ENCODE data around the gene MAEA.

Gene MAEA

DNA sequence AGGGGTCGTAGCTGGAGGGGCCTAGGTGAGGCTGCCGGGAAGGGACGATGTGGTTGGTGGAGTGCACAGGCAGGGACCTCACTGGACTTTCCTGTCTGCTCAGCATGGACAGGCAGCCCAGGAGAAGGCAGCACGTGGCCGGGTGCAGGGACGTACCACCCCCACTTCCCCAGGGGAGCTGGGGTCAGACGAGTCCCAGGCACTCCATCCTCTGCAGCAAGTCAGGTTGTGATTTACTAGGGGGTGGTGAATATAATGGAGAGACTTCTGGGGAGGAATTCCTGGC lies 39.2 kb upstream of the MAEA start:
- no peak for DNase-seq

DNA sequence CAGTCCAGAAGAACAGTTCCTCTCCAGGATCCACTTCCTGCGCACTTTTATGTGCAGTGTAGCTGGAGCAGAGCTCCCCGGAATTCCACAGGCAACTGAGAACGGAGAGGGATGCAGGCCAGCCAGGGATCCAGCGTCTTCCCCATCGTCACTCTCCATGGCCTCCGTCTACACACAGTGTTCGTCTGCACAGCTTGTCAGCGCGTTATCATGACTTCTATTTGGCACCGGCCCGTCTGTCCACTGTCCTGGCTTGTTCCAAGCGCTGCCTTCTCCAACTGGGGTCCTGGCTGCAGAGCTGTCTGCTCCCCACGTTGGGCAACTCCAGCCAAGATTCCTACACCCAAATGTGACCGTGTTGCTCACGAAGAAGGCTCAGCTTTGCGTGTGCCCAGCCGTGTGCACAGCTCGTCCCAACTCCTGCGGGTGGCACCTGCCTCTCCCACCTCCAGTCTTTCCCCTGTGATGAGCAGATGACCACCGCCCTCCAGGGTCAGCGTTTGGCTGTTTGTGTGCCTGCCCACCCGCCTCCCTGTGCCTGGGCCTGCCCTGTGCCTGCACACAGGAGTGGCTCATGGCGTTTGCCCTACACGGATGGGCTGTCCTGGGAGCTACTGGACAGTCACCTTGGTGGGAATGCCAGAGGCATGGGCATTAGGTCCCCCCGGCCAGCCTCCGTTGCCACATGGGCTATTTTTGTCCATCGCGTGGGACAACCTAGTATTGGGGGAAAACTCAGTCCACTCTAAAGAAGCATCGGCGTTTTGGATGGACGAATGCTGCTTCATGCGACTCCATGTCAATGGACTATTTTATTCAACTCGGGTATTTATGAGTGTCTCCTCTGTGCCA lies 38.5 kb upstream of the MAEA start:
- DNase-seq, result no peak

DNA sequence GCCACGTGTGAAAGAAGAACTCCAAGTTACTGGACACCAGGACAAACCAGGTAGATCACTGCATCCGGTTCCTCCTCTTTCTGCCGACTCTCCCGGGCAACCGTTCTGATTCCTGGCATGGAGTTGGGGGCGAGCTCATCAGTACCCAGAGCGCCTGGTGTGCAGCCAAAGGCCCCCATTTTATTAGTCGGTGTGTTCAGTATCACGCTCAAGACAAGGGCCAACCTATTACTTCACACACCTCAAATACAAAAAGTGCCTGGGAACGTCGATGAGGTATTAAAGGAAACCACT lies 38.0 kb upstream of the MAEA start:
- DNase-seq, result no peak

DNA sequence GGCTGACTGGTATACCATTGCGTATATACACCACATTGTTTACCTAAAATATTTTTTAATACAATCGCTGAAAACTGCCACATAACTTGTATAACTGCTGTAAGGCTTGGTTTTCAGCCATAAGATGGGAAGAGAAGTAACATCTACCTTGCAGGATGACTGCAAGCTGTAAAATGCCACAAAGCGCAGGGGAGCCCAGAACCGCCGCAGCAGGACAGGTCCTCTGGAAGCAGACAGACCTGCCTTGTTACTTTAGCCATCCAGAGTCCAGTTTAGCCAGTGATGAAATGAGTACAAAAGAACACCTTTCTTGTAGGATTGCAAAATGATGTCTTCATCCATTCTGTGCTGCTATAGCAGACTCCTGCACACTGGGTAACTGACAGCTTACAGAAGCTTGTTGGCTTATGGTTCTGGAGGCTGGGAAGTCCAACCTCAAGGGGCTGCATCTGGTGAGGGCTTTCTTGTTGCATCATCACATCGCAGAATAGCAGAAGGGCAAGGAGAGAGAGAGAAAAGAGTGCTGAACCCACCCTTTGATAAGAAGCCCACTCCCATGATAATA lies 36.7 kb upstream of the MAEA start:
- DNase-seq, result no peak

DNA sequence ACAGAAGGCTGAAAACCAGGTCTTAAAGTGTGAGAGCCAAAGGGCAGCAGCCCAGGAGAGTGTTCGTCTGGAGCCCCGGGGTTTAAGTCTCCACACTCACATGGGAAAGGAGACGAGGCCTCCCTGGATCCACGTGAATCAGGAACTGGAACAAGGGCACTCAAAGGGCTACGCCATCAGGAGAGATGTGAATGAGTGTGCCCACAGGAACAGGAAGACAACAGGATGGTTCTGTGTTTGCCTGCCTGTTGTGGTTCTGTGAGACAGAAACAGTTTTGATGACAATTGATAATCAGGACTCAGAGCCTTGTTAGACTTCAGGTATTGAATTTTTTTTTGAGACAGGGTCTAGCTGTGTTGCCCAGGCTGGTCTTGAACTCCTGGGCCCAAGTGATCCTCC lies 35.9 kb upstream of the MAEA start:
- no peak for DNase-seq

DNA sequence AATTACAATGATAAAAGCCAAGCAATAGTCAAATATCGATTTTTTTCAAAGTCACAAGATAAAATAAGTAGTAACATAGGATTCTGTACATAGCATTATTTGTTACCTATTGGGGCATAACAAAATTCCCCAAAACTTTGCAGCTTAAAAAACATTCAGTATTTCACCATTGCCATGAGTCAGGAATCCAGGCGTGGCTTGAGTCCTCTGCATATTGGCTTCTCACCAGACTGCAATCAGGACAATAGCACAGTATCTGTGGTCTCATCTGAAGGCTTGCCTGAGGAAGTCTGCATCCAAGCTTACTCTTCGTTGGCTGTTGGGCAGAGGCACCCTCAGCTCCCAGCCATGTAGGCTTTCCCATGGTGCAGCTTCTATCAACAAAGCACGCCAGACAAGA lies 34.5 kb upstream of the MAEA start:
- DNase-seq, result peak; percentile 42

DNA sequence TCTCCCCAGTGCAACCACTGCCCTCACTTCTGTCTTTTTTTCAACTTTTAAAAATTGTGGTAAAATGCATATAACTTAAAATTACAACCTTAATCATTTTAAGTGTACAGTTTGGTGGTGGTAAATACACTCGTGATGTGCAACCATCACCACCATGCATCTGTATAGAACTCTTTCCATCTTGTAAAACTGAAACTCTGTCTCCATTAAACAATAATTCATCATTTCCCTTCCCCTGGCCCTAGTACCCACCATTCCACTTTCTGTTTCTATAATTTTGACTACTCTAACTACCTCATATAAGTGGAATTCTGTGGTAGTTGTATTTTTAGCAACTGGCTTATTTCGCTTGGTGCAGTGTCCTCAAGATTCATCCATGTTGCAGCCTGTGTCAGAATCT lies 34.0 kb upstream of the MAEA start:
- DNase-seq, result peak; percentile 34

DNA sequence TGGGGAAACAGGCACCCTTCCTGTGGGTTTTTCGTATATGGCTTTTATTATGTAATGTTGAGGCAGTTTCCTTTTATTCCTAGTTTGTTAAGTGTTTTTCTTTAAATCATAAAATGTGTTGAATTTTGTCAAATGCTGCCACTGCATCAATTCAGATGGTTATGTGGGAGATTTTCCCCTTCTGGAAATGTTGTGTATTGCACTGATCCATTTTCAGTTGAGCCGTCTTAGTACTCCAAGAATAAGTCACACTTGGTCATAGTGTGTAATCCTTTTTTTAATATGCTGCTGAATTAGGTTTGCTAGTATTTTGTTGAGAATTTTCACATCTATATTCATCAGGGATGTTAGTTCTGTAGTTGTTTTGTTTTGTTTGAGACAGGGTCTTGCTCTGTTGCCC lies 31.2 kb upstream of the MAEA start:
- no peak for DNase-seq

DNA sequence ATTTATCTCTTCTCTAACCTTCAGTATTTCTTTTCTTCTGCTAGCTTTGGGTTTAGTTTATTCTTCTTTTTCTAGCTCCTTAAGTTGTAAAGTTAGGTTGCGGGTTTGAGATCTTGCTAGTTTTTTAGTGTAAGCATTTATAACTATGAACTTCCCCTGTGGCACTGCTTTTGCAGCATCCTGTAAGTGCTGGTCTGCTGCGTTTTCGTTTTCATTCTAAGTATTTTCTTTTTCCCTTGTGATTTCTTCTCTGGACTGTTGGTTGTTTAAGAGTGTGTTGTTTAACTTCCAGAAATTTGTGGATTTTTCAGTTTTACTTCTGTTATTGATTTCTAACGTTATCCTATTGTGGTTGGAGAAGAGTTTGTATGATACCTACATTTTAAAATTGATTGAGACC lies 29.7 kb upstream of the MAEA start:
- DNase-seq, result no peak

DNA sequence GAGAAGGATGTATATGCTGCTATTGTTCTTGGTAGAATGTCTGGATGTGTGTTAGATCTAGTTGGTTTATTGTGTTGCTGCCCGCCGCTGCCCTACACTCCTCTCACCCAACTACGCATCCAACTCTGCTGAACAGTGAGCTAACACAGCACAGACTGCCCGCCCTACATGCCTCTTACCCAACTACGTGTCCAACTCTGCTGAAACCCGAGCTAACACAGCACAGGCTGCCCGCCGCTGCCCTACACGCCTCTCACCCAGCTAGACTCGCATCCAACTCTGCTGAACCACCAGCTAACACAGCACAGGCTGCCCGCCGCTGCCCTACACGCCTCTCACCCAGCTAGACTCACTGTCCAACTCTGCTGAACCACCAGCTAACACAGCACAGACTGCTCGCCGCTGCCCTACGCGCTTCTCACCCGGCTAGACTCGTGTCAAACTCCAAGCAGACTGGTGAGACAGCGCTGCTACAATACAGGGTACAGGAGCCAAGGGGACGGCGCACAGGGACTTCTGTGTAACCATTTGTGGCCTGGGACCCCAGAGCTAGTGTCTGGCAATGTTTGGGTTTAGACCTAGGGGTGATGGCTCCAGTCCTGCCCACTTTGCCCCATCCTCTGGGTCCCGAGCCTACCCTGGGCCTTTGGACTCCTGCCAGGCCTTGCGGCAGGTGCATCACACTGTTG lies 29.1 kb upstream of the MAEA start:
- no peak for DNase-seq

DNA sequence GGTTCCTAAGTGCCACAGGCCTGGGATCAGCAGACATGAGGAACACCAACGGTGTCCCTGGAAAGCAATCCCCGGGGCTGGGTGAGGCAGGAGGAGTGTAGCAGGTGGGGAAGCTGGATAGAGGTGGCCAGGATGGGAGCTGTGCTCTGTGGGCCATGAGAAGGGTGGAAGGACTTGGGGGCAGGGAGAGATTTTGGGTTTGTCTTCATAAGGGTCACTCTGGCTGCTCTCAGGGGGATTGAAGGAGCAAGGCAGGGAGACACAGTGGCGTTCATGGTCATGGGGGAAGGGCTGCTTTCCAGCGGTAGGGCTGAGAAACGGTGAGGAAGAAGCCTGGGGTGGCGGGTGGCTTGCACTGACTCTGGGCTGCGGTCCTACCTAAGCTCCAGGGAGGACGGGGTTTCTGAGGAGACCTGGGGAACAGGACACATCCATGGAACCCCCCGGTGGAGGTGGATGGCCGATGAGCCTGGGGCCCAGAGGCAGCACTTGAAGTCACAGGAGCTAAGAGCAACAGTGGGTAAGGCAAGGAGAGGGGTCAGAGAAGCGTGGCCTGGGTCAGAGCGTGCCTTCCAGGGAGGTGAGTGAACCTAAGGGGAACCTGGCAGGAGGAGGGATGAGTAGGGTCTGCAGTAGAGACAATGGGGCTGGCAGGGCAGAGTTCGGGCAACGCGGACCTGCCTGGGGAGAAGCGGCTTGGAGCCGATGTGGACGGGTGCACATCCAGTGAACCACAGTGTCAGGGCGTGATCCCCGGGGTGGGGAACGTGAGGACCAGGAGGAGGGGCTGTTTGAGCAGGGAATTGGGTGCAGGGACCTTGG lies 28.4 kb upstream of the MAEA start:
- no peak for DNase-seq

DNA sequence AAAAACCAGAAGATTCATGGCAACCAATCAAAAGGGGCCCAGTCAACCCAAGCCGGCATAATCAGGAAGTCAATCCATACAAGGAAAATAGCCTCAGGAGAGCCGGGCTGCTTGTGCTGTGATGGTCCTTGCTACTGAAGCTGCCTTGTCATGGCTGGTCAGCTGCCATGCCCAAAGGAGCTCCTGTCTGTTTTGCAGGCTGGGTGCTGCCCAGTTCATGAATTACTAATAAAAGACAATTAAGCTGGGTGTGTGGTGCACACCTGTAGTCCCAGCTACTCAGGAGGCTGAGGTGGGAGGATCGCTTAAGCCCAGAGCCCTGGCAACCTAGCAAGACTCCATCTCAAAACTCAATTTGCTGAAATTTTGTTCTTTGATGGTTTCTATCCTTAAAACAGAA lies 24.7 kb upstream of the MAEA start:
- no peak for DNase-seq

DNA sequence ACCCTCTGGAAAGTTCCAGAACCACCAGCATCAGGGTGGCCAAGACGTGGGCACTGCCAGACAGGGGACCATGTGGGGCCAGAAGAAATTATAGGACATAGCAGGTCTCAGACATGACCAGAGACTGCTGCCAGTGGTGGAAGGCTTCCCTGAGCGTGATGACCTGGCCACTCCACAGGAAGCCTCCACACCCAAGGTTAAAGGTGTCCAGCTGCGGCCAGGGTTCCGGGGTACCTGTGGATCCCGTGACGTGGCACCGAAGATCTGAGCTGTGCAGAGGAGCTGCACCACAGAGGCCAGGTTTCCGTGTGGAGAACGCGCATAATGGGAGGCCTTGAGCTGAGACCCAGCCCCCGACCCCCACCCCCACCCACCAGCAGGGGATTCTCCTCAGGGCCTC lies 24.3 kb upstream of the MAEA start:
- DNase-seq, result no peak

DNA sequence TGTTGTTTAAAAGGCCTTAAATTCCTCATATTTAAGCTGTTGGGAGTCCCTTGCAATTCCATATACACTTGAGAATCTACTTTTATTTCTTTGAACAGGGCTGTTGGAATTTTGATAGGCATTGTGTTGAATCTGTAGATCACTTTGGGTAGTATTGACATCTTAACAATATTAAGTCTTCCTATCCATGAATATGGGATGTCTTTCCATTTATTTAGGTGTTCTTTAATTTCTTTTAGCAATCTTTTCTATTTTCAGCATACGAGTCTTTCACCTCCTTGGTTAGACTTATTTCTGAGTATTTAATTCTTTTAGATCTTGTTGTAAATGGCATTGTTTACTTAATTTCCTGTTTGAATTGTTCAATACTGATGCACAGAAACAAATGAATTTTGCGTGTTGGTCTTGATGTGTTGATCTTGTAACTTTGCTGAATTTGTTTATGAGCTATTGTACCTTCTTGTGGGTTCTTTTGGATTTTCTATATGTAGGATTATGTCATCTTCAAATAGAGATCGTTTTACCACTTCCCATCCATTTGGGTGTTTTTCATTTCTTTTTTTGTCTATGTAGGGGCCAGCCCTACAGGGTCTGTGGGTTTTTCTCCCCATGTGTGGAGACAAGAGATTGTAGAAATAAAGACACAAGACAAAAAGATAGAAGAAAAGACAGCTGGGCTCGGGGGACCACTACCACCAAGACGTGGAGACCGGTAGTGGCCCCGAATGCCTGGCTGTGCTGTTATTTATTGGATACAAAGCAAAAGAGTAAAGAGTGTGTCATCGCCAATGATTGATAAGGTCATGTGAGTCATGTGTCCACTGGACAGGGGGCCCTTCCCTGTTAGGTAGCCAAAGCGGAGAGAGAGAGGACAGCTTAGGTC lies 22.6 kb upstream of the MAEA start:
- no peak for DNase-seq

DNA sequence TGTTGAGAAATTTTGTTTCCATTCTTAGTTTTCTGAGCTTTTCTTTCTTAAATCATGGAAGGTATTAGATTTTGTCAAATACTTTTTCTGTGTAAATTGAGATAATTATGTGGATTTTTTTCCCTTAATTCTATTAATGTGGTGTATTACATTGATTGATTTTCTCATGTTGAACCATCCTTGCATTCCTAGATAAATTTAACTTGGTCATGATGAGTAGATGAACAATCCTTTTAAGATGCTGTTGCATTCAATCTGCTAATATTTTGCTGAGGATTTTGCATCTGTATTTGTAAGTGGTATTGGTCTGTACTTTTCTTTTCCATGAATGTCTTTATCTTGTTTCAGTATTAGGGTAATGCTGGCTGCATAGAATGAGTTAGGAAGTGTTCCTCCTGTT lies 20.5 kb upstream of the MAEA start:
- no peak for DNase-seq

DNA sequence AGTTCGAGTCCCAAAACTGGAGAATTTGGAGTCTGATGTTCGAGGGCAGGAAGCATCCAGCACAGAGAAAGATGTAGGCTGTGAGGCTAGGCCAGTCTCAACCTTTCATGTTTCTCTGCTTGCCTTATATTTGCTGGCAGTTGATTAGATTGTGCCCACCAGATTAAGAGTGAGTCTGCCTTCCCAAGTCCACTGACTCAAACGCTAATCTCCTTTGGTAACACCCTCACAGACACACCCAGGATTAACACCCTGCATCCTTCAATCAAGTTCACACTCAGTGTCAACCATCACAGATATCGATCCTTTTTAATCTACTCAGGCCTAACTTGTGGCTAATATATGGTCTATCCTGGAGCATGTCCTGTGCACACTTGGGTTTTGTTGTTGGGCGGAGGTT lies 18.0 kb upstream of the MAEA start:
- no peak for DNase-seq

DNA sequence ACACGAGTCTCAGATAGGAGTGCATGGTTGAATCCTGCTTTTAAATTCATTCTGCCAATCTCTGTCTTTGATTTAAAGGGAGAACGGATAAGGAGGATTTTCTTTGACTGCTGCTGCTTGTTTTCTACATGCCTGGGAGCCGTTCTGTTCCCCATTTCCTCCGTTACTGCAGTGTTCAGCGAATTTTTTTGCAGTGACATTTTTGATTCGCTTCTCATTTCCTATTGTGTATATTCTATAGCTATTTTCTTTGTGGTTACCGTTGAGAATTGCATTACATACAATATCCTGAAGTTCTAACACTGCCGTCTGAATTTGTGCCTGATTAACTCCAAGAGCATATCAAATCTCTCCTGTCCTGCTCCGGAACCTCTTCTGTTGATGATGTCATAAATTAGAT lies 14.8 kb upstream of the MAEA start:
- no peak for DNase-seq

DNA sequence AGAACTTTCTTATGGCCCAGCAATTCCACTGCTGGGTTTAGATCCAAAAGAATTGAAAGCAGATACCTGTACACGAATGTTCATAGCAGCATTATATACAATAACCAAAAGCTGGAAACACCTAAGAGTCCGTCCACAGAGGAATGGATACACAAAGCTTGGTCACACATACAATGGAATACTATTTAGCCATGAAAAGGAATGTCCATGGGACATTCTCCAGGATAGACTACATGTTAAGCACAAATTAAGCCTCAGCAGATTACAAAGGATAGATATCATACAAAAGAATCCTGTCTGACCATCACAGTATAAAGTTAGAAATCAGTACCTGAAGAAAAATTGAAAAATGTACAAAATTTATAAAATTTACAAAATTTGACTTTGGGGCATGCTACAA lies 12.7 kb upstream of the MAEA start:
- no peak for DNase-seq

DNA sequence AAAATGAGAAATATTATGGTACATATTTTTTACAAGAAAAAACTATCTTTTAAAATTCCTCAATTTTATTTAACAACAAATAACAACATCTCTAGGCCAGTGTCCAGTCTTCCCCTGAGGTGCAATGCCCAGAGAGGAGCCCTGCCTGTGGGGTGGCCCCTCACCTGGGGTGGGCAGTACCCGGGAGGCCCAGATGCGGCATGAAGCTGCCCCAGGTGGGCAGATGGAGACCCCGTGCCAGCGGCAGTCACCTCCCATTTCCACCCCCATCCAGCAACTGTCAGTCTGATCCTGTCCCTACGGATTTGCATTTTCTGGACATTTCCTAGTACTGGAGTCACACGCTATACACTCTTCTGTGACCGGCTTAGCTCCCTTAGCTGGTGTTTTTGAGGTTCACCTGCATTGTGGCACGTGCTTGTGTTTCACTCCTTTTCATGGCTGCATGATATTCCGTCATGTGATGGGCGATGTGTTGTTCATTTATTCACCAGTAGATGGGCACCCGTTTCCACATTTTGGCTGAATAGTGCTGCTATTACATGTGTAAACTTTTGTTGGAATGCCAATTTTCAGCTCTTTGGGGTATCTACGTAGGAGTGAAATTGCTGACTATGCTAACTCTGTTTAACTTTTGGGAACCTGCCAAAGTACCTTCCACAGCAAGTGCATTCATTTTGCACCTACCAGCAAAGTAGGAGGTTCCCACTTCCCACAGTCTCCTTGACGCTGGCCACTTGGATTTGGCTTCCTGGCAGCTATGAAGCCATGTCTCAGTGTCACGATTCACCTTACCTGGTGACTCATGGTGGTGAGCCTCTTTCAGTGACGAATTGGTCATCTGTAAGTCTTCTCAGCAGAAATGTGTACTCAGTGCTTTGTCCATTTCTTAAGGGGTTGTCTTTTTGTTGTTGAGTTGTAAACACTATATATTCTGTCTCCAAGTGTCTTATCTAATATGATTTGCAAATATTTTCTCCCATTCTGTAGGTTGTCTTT lies 11.7 kb upstream of the MAEA start:
- DNase-seq, result no peak

DNA sequence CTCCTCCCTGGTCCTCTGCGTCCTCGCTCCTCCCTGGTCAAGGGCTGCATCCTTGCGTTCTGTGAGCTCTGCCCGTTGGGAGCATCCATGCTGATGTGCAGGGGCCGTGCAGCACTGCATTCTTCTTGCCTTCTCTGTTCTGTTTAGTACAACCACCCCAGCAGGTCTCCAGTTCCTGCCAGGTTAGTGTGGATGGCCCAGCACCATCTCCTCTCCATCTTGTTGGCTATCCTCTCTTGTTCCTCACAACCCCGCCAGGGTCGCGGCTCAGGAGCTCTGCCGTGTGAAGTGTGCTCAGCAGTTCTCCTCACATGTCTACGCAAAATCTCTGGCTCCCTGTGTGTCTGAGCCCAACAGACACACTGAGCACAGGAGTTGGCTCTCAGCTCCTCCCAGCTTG lies 10.4 kb upstream of the MAEA start:
- no peak for DNase-seq

DNA sequence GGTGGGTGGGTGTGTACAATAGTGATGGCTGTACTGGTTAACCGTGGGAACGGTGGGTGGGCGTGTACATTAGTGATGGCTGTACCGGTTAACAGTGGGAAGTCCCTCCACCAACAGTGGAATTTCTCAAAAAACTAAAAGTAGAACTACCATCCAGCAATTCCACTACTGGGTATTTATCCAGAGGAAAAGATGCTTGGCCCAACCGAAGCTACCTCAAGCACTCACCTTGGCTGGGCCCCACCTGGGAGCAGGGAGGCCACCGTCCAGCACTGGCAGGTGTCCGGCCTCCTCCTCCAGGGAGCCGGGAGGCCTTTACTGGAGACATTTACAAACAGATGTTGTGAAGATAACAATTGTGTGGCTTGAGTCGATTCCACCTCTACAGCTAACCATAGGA lies 6.0 kb upstream of the MAEA start:
- DNase-seq, result no peak

Data from inflammatory macrophage treated with lipopolysaccharide for 4 hours (primary cell).